ENCODE results near the gene ANKRD52. TPM values are rescaled to one million over a fixed set of nuclear protein-coding genes. Genes with fewer than 3 reads are reported as not detected.

Gene ANKRD52
- total and polyA plus RNA-seq, 2 of the 8 experiments (the other 6 are each of a cell fraction or from before 2014, with no cell fraction given), result 14.0 to 36.3 TPM

DNA sequence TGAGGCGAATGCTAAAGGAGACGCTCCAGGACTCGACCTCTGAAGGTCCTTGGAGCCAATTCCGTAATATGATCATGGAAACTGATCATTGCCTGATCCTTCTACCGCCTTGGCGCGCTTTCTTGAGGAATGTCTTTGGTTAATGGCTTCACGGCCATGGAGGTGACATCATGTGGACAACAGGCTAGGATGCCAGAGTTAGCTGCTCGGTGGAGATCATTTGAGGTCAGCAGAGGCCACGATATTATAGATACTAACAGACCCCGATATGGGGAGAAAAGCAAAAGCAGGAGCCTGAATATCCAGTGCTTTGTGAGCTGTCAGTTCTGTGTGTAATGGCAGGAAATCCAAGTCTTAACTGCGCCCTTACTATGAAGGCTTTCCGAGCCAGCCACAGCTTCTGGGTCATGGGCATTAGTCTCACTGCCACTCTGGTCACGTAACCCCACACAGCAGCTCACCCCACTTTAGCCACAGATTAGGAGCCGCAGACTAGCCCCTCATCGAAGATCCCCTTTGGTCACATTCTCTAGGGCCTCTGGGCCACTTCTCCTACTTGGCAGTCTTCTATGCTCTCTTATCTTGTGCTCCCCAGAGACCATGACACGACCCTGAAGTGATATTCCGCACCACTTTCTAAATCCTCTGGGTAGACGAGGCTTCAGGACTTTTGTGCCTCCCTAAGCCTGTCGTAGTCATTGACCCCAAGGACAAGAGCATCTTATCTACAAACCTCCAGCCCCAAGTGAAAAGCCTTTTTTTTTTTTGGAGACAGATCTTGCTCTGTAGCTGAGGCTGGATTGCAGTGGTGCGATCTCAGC is 42.7 kb upstream of the ANKRD52 start (continued):
- TF ChIP-seq, protein P1, sequence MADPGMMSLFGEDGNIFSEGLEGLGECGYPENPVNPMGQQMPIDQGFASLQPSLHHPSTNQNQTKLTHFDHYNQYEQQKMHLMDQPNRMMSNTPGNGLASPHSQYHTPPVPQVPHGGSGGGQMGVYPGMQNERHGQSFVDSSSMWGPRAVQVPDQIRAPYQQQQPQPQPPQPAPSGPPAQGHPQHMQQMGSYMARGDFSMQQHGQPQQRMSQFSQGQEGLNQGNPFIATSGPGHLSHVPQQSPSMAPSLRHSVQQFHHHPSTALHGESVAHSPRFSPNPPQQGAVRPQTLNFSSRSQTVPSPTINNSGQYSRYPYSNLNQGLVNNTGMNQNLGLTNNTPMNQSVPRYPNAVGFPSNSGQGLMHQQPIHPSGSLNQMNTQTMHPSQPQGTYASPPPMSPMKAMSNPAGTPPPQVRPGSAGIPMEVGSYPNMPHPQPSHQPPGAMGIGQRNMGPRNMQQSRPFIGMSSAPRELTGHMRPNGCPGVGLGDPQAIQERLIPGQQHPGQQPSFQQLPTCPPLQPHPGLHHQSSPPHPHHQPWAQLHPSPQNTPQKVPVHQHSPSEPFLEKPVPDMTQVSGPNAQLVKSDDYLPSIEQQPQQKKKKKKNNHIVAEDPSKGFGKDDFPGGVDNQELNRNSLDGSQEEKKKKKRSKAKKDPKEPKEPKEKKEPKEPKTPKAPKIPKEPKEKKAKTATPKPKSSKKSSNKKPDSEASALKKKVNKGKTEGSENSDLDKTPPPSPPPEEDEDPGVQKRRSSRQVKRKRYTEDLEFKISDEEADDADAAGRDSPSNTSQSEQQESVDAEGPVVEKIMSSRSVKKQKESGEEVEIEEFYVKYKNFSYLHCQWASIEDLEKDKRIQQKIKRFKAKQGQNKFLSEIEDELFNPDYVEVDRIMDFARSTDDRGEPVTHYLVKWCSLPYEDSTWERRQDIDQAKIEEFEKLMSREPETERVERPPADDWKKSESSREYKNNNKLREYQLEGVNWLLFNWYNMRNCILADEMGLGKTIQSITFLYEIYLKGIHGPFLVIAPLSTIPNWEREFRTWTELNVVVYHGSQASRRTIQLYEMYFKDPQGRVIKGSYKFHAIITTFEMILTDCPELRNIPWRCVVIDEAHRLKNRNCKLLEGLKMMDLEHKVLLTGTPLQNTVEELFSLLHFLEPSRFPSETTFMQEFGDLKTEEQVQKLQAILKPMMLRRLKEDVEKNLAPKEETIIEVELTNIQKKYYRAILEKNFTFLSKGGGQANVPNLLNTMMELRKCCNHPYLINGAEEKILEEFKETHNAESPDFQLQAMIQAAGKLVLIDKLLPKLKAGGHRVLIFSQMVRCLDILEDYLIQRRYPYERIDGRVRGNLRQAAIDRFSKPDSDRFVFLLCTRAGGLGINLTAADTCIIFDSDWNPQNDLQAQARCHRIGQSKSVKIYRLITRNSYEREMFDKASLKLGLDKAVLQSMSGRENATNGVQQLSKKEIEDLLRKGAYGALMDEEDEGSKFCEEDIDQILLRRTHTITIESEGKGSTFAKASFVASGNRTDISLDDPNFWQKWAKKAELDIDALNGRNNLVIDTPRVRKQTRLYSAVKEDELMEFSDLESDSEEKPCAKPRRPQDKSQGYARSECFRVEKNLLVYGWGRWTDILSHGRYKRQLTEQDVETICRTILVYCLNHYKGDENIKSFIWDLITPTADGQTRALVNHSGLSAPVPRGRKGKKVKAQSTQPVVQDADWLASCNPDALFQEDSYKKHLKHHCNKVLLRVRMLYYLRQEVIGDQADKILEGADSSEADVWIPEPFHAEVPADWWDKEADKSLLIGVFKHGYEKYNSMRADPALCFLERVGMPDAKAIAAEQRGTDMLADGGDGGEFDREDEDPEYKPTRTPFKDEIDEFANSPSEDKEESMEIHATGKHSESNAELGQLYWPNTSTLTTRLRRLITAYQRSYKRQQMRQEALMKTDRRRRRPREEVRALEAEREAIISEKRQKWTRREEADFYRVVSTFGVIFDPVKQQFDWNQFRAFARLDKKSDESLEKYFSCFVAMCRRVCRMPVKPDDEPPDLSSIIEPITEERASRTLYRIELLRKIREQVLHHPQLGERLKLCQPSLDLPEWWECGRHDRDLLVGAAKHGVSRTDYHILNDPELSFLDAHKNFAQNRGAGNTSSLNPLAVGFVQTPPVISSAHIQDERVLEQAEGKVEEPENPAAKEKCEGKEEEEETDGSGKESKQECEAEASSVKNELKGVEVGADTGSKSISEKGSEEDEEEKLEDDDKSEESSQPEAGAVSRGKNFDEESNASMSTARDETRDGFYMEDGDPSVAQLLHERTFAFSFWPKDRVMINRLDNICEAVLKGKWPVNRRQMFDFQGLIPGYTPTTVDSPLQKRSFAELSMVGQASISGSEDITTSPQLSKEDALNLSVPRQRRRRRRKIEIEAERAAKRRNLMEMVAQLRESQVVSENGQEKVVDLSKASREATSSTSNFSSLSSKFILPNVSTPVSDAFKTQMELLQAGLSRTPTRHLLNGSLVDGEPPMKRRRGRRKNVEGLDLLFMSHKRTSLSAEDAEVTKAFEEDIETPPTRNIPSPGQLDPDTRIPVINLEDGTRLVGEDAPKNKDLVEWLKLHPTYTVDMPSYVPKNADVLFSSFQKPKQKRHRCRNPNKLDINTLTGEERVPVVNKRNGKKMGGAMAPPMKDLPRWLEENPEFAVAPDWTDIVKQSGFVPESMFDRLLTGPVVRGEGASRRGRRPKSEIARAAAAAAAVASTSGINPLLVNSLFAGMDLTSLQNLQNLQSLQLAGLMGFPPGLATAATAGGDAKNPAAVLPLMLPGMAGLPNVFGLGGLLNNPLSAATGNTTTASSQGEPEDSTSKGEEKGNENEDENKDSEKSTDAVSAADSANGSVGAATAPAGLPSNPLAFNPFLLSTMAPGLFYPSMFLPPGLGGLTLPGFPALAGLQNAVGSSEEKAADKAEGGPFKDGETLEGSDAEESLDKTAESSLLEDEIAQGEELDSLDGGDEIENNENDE (IDR thresholded peaks at IDR 0.05; ENCODE audit: insufficient replicate concordance, low read length), result no peak
- TF ChIP-seq HDAC2 (IDR thresholded peaks at IDR 0.05; ENCODE audit: borderline replicate concordance in 1 of 2, low read depth in 2 of 2, low read length in 2 of 2), result no peak
- TF ChIP-seq, protein P2, sequence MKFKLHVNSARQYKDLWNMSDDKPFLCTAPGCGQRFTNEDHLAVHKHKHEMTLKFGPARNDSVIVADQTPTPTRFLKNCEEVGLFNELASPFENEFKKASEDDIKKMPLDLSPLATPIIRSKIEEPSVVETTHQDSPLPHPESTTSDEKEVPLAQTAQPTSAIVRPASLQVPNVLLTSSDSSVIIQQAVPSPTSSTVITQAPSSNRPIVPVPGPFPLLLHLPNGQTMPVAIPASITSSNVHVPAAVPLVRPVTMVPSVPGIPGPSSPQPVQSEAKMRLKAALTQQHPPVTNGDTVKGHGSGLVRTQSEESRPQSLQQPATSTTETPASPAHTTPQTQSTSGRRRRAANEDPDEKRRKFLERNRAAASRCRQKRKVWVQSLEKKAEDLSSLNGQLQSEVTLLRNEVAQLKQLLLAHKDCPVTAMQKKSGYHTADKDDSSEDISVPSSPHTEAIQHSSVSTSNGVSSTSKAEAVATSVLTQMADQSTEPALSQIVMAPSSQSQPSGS (IDR thresholded peaks at IDR 0.05; ENCODE audit: low read length), result peak; percentile 49; the same call in 1 of the 2 replicates
- peak; percentile 17; the same call in 1 of the 2 replicates for TF ChIP-seq YY1 (IDR thresholded peaks at IDR 0.05; ENCODE audit: low read depth, low read length)
- no peak for TF ChIP-seq GTF2F1 (IDR thresholded peaks at IDR 0.05; ENCODE audit: borderline replicate concordance, low read depth, low read length)
- no peak for TF ChIP-seq TEAD4 (IDR thresholded peaks at IDR 0.05; ENCODE audit: low read depth, low read length)
- no peak for TF ChIP-seq RNF2 (IDR thresholded peaks at IDR 0.05; ENCODE audit: borderline replicate concordance, low read depth, low read length, missing control alignments, poor library complexity, severe bottlenecking)

All from H1 (cell line).